Left lung (tissue), 10 donors: ENCODE results near the gene SMIM32. TPM values are rescaled to one million over a fixed set of nuclear protein-coding genes. Genes with fewer than 3 reads are reported as not detected.
A peak's percentile ranks its signal among the peaks of the same experiment; 100 is the strongest.

ENCODE experiments used
- ATAC-seq: fragments of 200-7000 bp; cut with Tn5 transposase; one replicate; pipeline ENCODE4 v1.9.1; 2020; ENCODE audit warnings: moderate library complexity
- DNase-seq, 4 donors: peaks; one replicate each; pipeline ENCODE4 v3.0.0-alpha.2; 2013 to 2020
- H3K27ac ChIP-seq, 2 donors: fragments of 200-600 bp; sonication (generic) in 1 of 2; one replicate each; pipeline versions ENCODE4 v1.5.0 to v1.8.0; 2020 to 2021
- H3K27me3 ChIP-seq, 2 donors: fragments of 200-600 bp; sonication (generic) in 1 of 2; one replicate each; pipeline versions ENCODE4 v1.5.0 to v1.8.0; 2020 to 2021
- H3K36me3 ChIP-seq, 2 donors: fragments of 200-600 bp; sonication (generic) in 1 of 2; one replicate each; pipeline versions ENCODE4 v1.5.0 to v1.8.0; 2020 to 2021
- H3K4me1 ChIP-seq, 2 donors: fragments of 200-600 bp; one replicate each; pipeline ENCODE4 v1.8.0; 2021
- H3K4me3 ChIP-seq, 2 donors: fragments of 200-600 bp; sonication (generic) in 1 of 2; one replicate each; pipeline versions ENCODE4 v1.5.0 to v1.8.0; 2020 to 2021; ENCODE audit warnings: mild to moderate bottlenecking in 1 of 2
- H3K9me3 ChIP-seq, 2 donors: fragments of 200-600 bp; sonication (generic) in 1 of 2; one replicate each; pipeline versions ENCODE4 v1.5.0 to v1.8.0; 2020 to 2021
- intact Hi-C, 2 donors: fragments of 100-400 bp; cut with DNase I; formaldehyde crosslinking; loops; one replicate each; pipeline versions ENCODE4 v1.11.2 to v1.14.2; 2022
- polyA plus RNA-seq, 6 donors: library from polyadenylated mRNA; unstranded; fragments of 120-200 nt; gene quantifications; one replicate each; pipeline ENCODE4 v1.2.1, GENCODE V29; 2013; ENCODE audit not compliant: insufficient read length in 6 of 6
- total RNA-seq, 2 donors: library from RNA; stranded (reverse); fragmentation: NEBNext Ultra II Directional; extraction: Animal tissue kit (Norgen Biotek cat#: 25700); gene quantifications; one replicate each; pipeline ENCODE4 v1.2.1, GENCODE V29; 2021
- TF ChIP-seq, protein P1 (sequence below), 2 donors: fragments of 200-600 bp; sonication (generic) in 1 of 2; IDR thresholded peaks; one replicate each; pipeline versions ENCODE4 v1.5.0 to v1.8.0; 2021; ENCODE audit warnings: antibody characterized with exemption in 2 of 2
- donor health status: DM: no; HTN: yes; CAD: no.
- donor health status: DM: no; HTN: no; CAD: no.

The SMIM32 gene
- total and polyA plus RNA-seq, 8 donors = 0.23 to 0.61 (median 0.49) TPM; not detected in 2

DNA sequence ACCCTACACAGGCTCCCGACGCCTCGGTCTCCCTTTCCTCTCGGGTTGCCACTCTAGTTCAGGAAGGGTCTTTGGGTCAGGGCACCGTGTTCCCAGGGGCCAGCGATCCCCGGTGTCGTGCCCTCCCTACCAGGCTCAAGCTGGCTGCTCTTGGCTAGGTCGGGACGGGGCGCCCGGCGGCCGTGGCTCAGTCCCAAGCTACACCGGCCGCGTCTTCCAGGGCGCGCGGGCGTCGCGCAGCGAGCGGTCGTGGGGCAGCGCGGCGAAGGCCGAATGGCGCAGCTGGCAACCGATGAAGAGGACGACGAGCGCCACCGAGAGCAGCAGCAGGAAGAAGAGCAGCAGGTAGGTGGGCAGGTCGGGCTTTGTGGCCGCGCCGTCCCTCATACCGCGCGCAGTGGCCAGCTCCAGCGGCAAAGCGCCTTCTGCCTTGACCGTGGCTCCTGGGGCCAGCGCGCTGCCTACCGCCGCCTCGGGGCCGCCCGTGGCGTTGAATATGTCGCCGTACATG, 892 bp downstream of the SMIM32 start:
- peaks cover 0 to 10% of the 10 kb centered on the region in 2 donors for H3K36me3 ChIP-seq
- peak; percentile 33 for ATAC-seq
- no peak overlapping the region for H3K27ac ChIP-seq
- DNase-seq = peak in 1 of 4 donors; percentile 16
- TF ChIP-seq, protein P1, sequence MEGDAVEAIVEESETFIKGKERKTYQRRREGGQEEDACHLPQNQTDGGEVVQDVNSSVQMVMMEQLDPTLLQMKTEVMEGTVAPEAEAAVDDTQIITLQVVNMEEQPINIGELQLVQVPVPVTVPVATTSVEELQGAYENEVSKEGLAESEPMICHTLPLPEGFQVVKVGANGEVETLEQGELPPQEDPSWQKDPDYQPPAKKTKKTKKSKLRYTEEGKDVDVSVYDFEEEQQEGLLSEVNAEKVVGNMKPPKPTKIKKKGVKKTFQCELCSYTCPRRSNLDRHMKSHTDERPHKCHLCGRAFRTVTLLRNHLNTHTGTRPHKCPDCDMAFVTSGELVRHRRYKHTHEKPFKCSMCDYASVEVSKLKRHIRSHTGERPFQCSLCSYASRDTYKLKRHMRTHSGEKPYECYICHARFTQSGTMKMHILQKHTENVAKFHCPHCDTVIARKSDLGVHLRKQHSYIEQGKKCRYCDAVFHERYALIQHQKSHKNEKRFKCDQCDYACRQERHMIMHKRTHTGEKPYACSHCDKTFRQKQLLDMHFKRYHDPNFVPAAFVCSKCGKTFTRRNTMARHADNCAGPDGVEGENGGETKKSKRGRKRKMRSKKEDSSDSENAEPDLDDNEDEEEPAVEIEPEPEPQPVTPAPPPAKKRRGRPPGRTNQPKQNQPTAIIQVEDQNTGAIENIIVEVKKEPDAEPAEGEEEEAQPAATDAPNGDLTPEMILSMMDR (IDR thresholded peaks at IDR 0.05) = no peak
- no peaks in the 10 kb centered on the region for H3K9me3 ChIP-seq
- peaks cover 30 to 75% of the 10 kb centered on the region in 2 donors for H3K27me3 ChIP-seq
- intact Hi-C loops = no loop called here
- peak overlapping the region in 1 of 2 donors; percentile 9 for H3K4me3 ChIP-seq
- peaks cover 9 to 22% of the 10 kb centered on the region in 2 donors for H3K4me1 ChIP-seq

DNA sequence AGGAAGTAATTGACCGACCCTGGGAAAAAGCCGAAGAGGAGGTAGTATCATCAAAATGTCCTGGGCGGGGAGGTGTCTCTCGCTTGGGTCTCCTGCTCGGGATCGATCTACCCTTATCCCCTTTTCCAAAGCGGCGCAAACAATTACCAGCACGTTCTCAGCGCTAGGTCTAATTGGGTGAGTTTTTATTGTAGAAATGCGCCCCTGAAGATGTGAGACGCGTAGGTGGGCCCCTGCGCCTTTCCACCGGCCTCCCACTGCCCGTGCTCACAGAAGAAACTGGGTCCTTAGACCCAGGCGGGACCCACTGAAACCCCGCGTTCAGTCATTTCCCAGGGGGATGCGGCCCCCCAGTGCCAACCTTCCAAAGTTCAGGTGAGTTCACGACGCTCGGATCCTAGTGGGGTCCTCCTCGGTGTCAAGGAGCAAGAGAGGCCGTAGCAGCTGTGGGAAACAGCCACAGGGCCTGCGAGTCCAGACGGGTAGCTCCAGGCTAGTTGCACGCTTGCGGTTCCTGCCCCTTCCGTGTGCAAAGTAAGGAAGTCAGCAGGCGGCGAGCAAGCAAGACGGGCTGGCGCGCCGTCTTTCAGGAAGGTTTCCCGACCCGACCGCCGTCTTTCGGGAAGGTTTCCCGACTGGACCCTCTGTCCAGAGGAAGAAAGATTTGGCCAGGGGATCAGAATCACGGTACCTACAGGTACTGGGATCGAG, 1.5 kb downstream of the SMIM32 start:
- TF ChIP-seq, protein P1 (IDR thresholded peaks at IDR 0.05) = no peak
- peaks cover 9 to 22% of the 10 kb centered on the region in 2 donors for H3K4me1 ChIP-seq
- peak; percentile 34 for ATAC-seq
- peaks cover 0 to 13% of the 10 kb centered on the region in 2 donors for H3K36me3 ChIP-seq
- peak overlapping the region in 1 of 2 donors; percentile 9 for H3K4me3 ChIP-seq
- H3K9me3 ChIP-seq = no peaks in the 10 kb centered on the region
- intact Hi-C loops = no loop called here
- H3K27ac ChIP-seq = no peak overlapping the region
- peak in 1 of 4 donors; percentile 14 for DNase-seq
- peaks cover 30 to 68% of the 10 kb centered on the region in 2 donors for H3K27me3 ChIP-seq

DNA sequence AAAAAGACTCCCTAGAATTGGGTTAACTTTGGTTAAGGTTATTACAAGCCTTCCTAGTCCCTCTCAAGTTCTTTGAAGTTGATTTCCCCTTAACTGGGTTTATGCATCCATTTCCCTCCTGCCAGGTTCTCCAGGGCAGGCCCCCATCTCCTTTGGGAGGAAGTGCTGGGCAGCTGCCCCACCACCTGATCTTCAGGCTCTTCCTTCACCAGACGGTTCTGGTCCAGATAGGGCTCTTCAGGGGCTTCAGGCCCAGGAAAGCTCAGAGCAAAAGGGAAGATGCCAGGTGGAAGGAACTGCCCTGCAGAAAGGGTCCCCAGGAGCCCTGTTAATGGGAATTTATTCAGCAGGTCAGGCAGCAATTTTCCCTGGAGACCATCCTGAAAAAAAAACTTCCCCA, 2.1 kb downstream of the SMIM32 start:
- TF ChIP-seq, protein P1 (IDR thresholded peaks at IDR 0.05) = no peak
- H3K36me3 ChIP-seq = peaks cover 0 to 19% of the 10 kb centered on the region in 2 donors
- DNase-seq (no peak), ATAC-seq (no peak)
- intact Hi-C loops = no loop called here
- H3K4me3 ChIP-seq = no peak overlapping the region
- peaks cover 9 to 22% of the 10 kb centered on the region in 2 donors for H3K4me1 ChIP-seq
- H3K27me3 ChIP-seq = peaks cover 30 to 63% of the 10 kb centered on the region in 2 donors
- H3K27ac ChIP-seq = no peak overlapping the region
- H3K9me3 ChIP-seq = no peaks in the 10 kb centered on the region

DNA sequence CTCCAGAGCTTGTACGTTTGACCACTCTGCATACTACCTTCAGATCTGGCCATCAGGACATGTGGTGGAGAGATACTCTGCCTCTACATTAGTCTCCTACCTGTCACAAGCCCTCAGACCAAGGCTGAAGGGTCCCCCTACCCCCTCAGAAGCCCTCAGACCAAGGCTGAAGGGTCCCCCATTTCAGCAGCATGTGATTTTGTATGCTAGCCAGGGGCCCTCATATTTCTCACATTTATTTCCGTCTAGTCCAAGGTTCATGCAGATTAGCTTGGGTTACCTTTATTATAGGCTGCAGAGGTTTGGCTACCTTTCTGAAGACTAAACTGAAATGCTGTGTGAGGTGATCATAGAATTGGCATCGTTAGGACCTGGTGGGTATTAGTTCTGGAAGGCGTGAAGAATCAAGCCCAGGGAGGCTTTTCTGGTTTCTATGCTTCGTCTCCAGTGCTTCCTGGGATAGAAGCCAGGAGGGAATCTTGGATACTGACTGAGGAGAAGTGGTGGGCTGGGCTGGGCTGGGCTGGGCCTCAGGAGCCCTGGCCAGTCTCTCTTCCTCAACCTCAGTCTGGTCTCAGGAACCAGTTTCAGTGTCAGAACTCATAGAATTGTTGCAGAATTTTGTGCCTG, 2.8 kb downstream of the SMIM32 start:
- Histone ChIP-seq H3K27me3 (peaks cover 30 to 56% of the 10 kb centered on the region in 2 donors), H3K4me1 (peaks cover 9 to 22% of the 10 kb centered on the region in 2 donors), H3K36me3 (peaks cover 0 to 19% of the 10 kb centered on the region in 2 donors), H3K27ac (no peak overlapping the region), H3K9me3 (no peaks in the 10 kb centered on the region), H3K4me3 (no peak overlapping the region)
- TF ChIP-seq, protein P1 (IDR thresholded peaks at IDR 0.05) = no peak
- DNase-seq (no peak), ATAC-seq (no peak)
- intact Hi-C loops = no loop called here

DNA sequence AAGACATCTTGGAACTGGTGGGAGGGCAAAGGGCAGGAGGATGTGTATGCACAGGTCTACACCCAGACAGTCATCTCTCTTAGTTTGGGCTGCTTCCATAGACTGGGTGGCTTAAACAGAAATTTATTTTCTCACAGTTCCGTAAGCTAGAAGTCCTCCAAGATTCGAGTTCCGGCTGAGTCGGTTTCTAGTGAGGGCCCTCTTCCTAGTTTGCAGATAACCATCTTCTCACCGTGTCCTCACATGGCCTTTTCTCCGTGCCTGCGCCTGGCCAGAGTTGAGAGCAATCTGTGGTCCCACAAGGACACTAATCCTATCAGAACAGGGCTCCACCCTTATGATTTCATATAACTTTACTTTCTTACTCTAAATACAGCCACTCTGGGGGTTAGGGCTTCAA, 4.1 kb downstream of the SMIM32 start:
- peaks cover 9 to 22% of the 10 kb centered on the region in 2 donors for H3K4me1 ChIP-seq
- intact Hi-C loops = no loop called here
- no peaks in the 10 kb centered on the region for H3K9me3 ChIP-seq
- TF ChIP-seq, protein P1 (IDR thresholded peaks at IDR 0.05) = no peak
- H3K4me3 ChIP-seq = no peak overlapping the region
- H3K27me3 ChIP-seq = peaks cover 29 to 42% of the 10 kb centered on the region in 2 donors
- DNase-seq (no peak), ATAC-seq (no peak)
- no peak overlapping the region for H3K27ac ChIP-seq
- H3K36me3 ChIP-seq = peaks cover 0 to 19% of the 10 kb centered on the region in 2 donors
